ENCODE measurements around the gene RAB1B. TPM values are rescaled to one million over a fixed set of nuclear protein-coding genes. Genes with fewer than 3 reads are reported as not detected.

RAB1B gene
- total and polyA plus RNA-seq, 10 of the 15 experiments (the other 5 are each of a cell fraction or from before 2014, with no cell fraction given) = 10.4 to 193 (median 96.9) TPM

DNA sequence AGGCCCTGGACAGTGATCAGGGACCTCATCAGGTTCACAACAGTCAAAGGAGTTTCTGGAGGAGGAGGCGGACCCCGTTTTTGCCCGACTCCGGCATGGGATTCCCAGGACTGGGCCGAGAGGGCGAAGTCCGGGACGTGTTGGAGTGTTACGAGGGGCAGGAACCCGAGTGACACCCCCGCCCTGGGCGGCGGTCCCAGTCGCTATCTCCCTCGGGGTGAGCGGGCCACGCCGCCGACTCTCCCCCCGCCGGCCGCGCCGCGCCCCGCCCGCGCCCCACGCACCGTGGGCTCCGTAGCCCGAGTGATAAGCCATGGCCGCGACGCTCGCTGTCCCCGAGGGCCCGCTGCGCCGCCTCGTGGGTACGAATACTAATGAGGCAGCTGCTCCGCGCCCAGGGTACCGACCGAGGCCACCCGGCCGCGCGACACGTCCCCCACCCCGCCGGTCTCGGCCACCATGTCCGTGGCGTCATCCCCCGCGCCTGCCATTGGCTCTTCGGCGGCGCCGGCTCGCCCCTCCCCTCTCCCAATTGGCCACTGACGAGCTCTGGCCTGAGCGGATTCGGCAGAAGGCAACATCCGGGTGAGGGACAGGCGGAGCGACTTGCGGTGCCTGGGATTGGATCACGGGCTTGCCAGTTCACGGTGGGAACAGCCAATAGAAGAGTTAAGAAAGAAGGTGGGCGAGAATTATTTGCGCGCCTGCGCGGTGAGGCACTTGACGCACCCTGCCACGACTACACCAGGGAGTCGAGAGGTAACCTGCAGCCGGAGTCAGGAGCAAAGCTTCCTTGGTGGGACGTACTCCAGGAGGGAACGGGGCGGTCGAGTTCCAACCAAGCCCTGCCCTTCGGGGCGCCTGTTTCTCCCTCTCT lies 20.5 kb downstream of the RAB1B start, which contains the start of gene YIF1A (continued):
- TF ChIP-seq, protein P1, sequence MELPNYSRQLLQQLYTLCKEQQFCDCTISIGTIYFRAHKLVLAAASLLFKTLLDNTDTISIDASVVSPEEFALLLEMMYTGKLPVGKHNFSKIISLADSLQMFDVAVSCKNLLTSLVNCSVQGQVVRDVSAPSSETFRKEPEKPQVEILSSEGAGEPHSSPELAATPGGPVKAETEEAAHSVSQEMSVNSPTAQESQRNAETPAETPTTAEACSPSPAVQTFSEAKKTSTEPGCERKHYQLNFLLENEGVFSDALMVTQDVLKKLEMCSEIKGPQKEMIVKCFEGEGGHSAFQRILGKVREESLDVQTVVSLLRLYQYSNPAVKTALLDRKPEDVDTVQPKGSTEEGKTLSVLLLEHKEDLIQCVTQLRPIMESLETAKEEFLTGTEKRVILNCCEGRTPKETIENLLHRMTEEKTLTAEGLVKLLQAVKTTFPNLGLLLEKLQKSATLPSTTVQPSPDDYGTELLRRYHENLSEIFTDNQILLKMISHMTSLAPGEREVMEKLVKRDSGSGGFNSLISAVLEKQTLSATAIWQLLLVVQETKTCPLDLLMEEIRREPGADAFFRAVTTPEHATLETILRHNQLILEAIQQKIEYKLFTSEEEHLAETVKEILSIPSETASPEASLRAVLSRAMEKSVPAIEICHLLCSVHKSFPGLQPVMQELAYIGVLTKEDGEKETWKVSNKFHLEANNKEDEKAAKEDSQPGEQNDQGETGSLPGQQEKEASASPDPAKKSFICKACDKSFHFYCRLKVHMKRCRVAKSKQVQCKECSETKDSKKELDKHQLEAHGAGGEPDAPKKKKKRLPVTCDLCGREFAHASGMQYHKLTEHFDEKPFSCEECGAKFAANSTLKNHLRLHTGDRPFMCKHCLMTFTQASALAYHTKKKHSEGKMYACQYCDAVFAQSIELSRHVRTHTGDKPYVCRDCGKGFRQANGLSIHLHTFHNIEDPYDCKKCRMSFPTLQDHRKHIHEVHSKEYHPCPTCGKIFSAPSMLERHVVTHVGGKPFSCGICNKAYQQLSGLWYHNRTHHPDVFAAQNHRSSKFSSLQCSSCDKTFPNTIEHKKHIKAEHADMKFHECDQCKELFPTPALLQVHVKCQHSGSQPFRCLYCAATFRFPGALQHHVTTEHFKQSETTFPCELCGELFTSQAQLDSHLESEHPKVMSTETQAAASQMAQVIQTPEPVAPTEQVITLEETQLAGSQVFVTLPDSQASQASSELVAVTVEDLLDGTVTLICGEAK (IDR thresholded peaks at IDR 0.05; ENCODE audit: borderline replicate concordance) = peak; percentile 83
- TF ChIP-seq CHD2 (IDR thresholded peaks at IDR 0.05; ENCODE audit: borderline replicate concordance, low read depth, low read length) (peak; percentile 96), GATAD2B (conservative IDR thresholded peaks at IDR 0.05; ENCODE audit: low read depth) (peak; percentile 84), SREBF2 (IDR thresholded peaks at IDR 0.05; ENCODE audit: low read length) (no peak; the same call in 1 of the 2 replicates), RBBP5 (conservative IDR thresholded peaks at IDR 0.05) (no peak), MYC (IDR thresholded peaks at IDR 0.05; ENCODE audit: insufficient read depth, insufficient read length, insufficient replicate concordance, low read length, severe bottlenecking) (peak; percentile 75), SMC3 (IDR thresholded peaks at IDR 0.05; ENCODE audit: borderline replicate concordance, low read length) (no peak)
- TF ChIP-seq, protein P2, sequence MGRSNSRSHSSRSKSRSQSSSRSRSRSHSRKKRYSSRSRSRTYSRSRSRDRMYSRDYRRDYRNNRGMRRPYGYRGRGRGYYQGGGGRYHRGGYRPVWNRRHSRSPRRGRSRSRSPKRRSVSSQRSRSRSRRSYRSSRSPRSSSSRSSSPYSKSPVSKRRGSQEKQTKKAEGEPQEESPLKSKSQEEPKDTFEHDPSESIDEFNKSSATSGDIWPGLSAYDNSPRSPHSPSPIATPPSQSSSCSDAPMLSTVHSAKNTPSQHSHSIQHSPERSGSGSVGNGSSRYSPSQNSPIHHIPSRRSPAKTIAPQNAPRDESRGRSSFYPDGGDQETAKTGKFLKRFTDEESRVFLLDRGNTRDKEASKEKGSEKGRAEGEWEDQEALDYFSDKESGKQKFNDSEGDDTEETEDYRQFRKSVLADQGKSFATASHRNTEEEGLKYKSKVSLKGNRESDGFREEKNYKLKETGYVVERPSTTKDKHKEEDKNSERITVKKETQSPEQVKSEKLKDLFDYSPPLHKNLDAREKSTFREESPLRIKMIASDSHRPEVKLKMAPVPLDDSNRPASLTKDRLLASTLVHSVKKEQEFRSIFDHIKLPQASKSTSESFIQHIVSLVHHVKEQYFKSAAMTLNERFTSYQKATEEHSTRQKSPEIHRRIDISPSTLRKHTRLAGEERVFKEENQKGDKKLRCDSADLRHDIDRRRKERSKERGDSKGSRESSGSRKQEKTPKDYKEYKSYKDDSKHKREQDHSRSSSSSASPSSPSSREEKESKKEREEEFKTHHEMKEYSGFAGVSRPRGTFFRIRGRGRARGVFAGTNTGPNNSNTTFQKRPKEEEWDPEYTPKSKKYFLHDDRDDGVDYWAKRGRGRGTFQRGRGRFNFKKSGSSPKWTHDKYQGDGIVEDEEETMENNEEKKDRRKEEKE (IDR thresholded peaks at IDR 0.05) = no peak
- TF ChIP-seq, protein P3, sequence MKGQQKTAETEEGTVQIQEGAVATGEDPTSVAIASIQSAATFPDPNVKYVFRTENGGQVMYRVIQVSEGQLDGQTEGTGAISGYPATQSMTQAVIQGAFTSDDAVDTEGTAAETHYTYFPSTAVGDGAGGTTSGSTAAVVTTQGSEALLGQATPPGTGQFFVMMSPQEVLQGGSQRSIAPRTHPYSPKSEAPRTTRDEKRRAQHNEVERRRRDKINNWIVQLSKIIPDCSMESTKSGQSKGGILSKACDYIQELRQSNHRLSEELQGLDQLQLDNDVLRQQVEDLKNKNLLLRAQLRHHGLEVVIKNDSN (IDR thresholded peaks at IDR 0.05; ENCODE audit: borderline replicate concordance, extremely low read length, insufficient read depth, low read depth, low read length) = peak; percentile 10
- TF ChIP-seq, protein P4, sequence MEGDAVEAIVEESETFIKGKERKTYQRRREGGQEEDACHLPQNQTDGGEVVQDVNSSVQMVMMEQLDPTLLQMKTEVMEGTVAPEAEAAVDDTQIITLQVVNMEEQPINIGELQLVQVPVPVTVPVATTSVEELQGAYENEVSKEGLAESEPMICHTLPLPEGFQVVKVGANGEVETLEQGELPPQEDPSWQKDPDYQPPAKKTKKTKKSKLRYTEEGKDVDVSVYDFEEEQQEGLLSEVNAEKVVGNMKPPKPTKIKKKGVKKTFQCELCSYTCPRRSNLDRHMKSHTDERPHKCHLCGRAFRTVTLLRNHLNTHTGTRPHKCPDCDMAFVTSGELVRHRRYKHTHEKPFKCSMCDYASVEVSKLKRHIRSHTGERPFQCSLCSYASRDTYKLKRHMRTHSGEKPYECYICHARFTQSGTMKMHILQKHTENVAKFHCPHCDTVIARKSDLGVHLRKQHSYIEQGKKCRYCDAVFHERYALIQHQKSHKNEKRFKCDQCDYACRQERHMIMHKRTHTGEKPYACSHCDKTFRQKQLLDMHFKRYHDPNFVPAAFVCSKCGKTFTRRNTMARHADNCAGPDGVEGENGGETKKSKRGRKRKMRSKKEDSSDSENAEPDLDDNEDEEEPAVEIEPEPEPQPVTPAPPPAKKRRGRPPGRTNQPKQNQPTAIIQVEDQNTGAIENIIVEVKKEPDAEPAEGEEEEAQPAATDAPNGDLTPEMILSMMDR (IDR thresholded peaks at IDR 0.05 in 2 of 3, conservative IDR thresholded peaks at IDR 0.05 in 1 of 3; ENCODE audit: control insufficient read depth in 2 of 3, extremely low read depth in 1 of 3, insufficient read depth in 1 of 3, low read depth in 3 of 3, low read length in 3 of 3) = peak in 1 of 3 experiments; percentile 16; a peak in 2 of 6 replicates
- TF ChIP-seq, protein P5, sequence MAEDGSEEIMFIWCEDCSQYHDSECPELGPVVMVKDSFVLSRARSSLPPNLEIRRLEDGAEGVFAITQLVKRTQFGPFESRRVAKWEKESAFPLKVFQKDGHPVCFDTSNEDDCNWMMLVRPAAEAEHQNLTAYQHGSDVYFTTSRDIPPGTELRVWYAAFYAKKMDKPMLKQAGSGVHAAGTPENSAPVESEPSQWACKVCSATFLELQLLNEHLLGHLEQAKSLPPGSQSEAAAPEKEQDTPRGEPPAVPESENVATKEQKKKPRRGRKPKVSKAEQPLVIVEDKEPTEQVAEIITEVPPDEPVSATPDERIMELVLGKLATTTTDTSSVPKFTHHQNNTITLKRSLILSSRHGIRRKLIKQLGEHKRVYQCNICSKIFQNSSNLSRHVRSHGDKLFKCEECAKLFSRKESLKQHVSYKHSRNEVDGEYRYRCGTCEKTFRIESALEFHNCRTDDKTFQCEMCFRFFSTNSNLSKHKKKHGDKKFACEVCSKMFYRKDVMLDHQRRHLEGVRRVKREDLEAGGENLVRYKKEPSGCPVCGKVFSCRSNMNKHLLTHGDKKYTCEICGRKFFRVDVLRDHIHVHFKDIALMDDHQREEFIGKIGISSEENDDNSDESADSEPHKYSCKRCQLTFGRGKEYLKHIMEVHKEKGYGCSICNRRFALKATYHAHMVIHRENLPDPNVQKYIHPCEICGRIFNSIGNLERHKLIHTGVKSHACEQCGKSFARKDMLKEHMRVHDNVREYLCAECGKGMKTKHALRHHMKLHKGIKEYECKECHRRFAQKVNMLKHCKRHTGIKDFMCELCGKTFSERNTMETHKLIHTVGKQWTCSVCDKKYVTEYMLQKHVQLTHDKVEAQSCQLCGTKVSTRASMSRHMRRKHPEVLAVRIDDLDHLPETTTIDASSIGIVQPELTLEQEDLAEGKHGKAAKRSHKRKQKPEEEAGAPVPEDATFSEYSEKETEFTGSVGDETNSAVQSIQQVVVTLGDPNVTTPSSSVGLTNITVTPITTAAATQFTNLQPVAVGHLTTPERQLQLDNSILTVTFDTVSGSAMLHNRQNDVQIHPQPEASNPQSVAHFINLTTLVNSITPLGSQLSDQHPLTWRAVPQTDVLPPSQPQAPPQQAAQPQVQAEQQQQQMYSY (CRISPR knock-in tag; IDR thresholded peaks at IDR 0.05) = no peak
- TF ChIP-seq, protein P6, sequence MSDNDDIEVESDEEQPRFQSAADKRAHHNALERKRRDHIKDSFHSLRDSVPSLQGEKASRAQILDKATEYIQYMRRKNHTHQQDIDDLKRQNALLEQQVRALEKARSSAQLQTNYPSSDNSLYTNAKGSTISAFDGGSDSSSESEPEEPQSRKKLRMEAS (IDR thresholded peaks at IDR 0.05; ENCODE audit: low read depth, low read length) = peak; percentile 62
